Measurements from ENCODE around the gene MBD6. TPM values are rescaled to one million over a fixed set of nuclear protein-coding genes. Genes with fewer than 3 reads are reported as not detected.
"Not testable (repeated sequence)": the region's sequence is repeated elsewhere in the genome, so short reads cannot be mapped to it uniquely, and the experiment has no call there.

Gene MBD6
- total RNA-seq, 1 experiment from 2014 or later, result 140 TPM

GRCh38 chr12:57489157-57489641 is 33.4 kb upstream of the MBD6 start:
- peaks cover 45% of the 10 kb centered on the region for H3K36me3 ChIP-seq (ENCODE audit: insufficient read depth, low read length, poor library complexity, severe bottlenecking)
- H3K4me1 ChIP-seq (ENCODE audit: insufficient read depth, low read length, poor library complexity, severe bottlenecking), result peaks cover 9% of the 10 kb centered on the region
- peak overlapping the region; percentile 94 for H3K27ac ChIP-seq (ENCODE audit: low read depth, low read length, poor library complexity, severe bottlenecking)
- ChIA-PET CTCF (no interaction called here), POLR2A (ENCODE audit: low non-redundant PET) (no interaction called here)
- peak overlapping the region; percentile 84 for H3K4me3 ChIP-seq (ENCODE audit: low read depth, low read length, poor library complexity, severe bottlenecking)
- TF ChIP-seq EZH2 (IDR thresholded peaks at IDR 0.05; ENCODE audit: borderline replicate concordance, low read depth, low read length, poor library complexity, severe bottlenecking), result no peak
- no peak for TF ChIP-seq CTCF (conservative IDR thresholded peaks at IDR 0.05; ENCODE audit: low read depth, low read length)
- H3K9me3 ChIP-seq (ENCODE audit: low read depth, low read length, poor library complexity, severe bottlenecking), result no peaks in the 10 kb centered on the region
- no peak for DNase-seq (ENCODE audit: low spot score)
- H3K27me3 ChIP-seq (replicated peaks; ENCODE audit: insufficient read depth, low read depth, low read length, poor library complexity), result no peaks in the 10 kb centered on the region
- intact Hi-C loops (cut with micrococcal nuclease; ENCODE audit: unreplicated experiment), result no loop called here
- BruUV-seq (replicated peaks), result no TSS peak

DNA sequence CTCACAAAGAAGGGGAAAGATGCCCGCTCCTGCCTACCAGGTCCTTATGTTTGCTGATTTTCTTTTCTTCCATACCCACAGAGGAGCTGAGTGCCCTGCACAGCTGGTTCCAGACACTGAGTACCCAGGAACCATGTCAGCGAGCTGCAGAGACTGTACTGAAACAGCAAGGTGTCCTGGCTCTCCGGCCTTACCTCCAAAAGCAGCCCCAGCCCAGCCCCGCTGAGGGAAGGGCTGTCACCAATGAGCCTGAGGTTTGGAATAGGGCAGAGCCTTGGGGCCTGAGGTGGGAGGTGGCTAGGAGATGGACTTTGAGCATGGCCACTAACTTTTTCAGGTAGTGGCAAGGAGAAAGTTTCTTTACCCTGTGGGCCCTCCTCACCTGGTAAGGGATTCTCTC is 32.5 kb upstream of the MBD6 start:
- Histone ChIP-seq H3K4me1 (ENCODE audit: insufficient read depth, low read length, poor library complexity, severe bottlenecking) (peaks cover 9% of the 10 kb centered on the region), H3K27ac (ENCODE audit: low read depth, low read length, poor library complexity, severe bottlenecking) (no peak overlapping the region), H3K4me3 (ENCODE audit: low read depth, low read length, poor library complexity, severe bottlenecking) (no peak overlapping the region), H3K27me3 (replicated peaks; ENCODE audit: insufficient read depth, low read depth, low read length, poor library complexity) (no peaks in the 10 kb centered on the region), H3K36me3 (ENCODE audit: insufficient read depth, low read length, poor library complexity, severe bottlenecking) (peaks cover 49% of the 10 kb centered on the region), H3K9me3 (ENCODE audit: low read depth, low read length, poor library complexity, severe bottlenecking) (no peaks in the 10 kb centered on the region)
- intact Hi-C loops (cut with micrococcal nuclease; ENCODE audit: unreplicated experiment), result no loop called here
- DNase-seq (ENCODE audit: low spot score), result no peak
- BruUV-seq (replicated peaks), result no TSS peak
- ChIA-PET CTCF (no interaction called here), POLR2A (ENCODE audit: low non-redundant PET) (no interaction called here)
- TF ChIP-seq CTCF (conservative IDR thresholded peaks at IDR 0.05; ENCODE audit: low read depth, low read length) (no peak), EZH2 (IDR thresholded peaks at IDR 0.05; ENCODE audit: borderline replicate concordance, low read depth, low read length, poor library complexity, severe bottlenecking) (no peak)

DNA sequence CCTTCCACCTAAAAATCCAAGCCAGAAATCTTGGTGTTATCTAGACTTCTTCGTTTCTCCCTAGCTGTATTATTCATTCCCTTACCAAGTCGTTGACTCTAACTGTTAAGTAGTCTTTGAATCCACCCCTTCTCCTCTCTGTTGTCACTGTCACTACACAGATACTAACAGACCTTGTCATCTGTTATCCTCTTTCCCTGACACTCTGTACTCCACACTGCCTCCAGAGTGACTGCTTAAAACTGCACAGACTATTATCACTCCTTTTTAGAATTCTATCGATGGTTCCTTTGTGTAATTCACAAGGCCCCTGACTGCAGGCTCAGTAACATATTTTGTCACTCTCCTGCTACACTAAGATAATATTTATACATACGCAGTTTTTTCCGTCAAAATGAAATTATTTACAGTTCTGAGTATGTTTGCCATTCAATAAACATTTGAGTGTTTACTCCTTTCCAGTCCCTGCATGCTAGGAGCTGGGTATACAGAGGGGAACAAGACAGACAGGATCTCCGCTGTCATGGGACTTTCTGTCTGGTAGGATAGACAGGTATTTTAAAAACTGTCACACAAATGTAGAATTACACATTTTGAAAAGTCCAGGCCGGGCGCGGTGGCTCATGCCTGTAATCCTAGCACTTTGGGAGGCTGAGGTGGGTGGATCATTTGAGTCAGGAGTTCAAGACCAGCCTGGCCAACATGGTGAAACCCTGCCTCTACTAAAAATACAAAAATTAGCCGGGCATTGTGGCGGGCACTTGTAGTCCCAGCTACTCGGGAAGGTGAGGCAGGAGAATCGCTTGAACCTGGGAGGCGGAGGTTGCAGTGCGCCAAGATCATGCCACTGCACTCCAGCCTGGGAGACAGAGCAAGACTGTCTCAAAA is 31.0 kb upstream of the MBD6 start:
- peaks cover 9% of the 10 kb centered on the region for H3K4me1 ChIP-seq (ENCODE audit: insufficient read depth, low read length, poor library complexity, severe bottlenecking)
- TF ChIP-seq EZH2 (IDR thresholded peaks at IDR 0.05; ENCODE audit: borderline replicate concordance, low read depth, low read length, poor library complexity, severe bottlenecking) (no peak), CTCF (conservative IDR thresholded peaks at IDR 0.05; ENCODE audit: low read depth, low read length) (peak; percentile 42; the same call in 1 of the 2 replicates)
- intact Hi-C loops (cut with micrococcal nuclease; ENCODE audit: unreplicated experiment), result no loop called here
- DNase-seq (ENCODE audit: low spot score), result peak; percentile 52
- no peaks in the 10 kb centered on the region for H3K27me3 ChIP-seq (replicated peaks; ENCODE audit: insufficient read depth, low read depth, low read length, poor library complexity)
- CTCF ChIA-PET, result no interaction called here
- peaks cover 52% of the 10 kb centered on the region for H3K36me3 ChIP-seq (ENCODE audit: insufficient read depth, low read length, poor library complexity, severe bottlenecking)
- no TSS peak for BruUV-seq (replicated peaks)
- POLR2A ChIA-PET (ENCODE audit: low non-redundant PET), result interaction anchor here (0.7 kb wide), 1 partner anchor 11 kb away, joined by 4 read pairs; no protein-coding TSS in a partner anchor
- H3K27ac ChIP-seq (ENCODE audit: low read depth, low read length, poor library complexity, severe bottlenecking), result no peak overlapping the region
- no peak overlapping the region for H3K4me3 ChIP-seq (ENCODE audit: low read depth, low read length, poor library complexity, severe bottlenecking)
- no peaks in the 10 kb centered on the region for H3K9me3 ChIP-seq (ENCODE audit: low read depth, low read length, poor library complexity, severe bottlenecking)

DNA sequence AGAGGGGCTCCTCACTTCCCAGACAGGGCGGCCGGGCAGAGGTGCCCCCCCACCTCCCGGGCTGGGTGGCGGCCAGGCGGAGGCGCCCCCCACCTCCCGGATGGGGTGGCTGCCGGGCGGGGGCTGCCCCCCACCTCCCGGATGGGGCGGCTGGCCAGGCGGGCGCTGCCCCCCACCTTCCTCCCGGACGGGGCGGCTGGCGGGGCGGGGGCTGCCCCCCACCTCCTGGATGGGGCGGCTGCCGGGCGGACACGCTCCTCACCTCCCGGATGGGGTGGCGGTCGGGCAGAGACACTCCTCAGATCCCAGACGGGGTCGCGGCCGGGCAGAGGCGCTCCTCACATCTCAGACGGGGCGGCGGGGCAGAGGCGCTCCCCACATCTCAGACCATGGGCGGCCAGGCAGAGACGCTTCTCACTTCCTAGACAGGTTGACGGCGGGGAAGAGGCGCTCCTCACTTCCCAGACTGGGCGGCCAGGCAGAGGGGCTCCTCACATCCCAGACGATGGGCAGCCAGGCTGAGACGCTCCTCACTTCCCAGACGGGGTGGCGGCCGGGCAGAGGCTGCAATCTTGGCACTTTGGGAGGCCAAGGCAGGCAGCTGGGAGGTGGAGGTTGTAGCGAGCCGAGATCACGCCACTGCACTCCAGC is 27.4 kb upstream of the MBD6 start:
- DNase-seq (ENCODE audit: low spot score); intact Hi-C loops (cut with micrococcal nuclease; ENCODE audit: unreplicated experiment); POLR2A ChIA-PET (ENCODE audit: low non-redundant PET); H3K4me3 ChIP-seq (ENCODE audit: low read depth, low read length, poor library complexity, severe bottlenecking); BruUV-seq (replicated peaks); H3K9me3 ChIP-seq (ENCODE audit: low read depth, low read length, poor library complexity, severe bottlenecking); CTCF ChIA-PET; H3K27ac ChIP-seq (ENCODE audit: low read depth, low read length, poor library complexity, severe bottlenecking); H3K27me3 ChIP-seq (replicated peaks; ENCODE audit: insufficient read depth, low read depth, low read length, poor library complexity); H3K4me1 ChIP-seq (ENCODE audit: insufficient read depth, low read length, poor library complexity, severe bottlenecking): not testable (repeated sequence)
- peaks cover 66% of the 10 kb centered on the region for H3K36me3 ChIP-seq (ENCODE audit: insufficient read depth, low read length, poor library complexity, severe bottlenecking)

Data from A673 (cell line).